DOHH2 (cell line): Measurements from ENCODE around the gene GNAO1.

Experiments used
- H3F3A ChIP-seq: fragments of 200-600 bp; sonication (generic), shearing (Covaris generic); 2 replicates; pipeline ENCODE4 v1.6.0; 2016; ENCODE audit warnings: antibody characterized with exemption, mild to moderate bottlenecking; ENCODE audit not compliant: control insufficient read depth, insufficient read depth
- H3K27ac ChIP-seq: fragments of 200-600 bp; sonication (generic); 2 replicates; pipeline ENCODE4 v1.5.1; 2014; ENCODE audit warnings: low read depth, mild to moderate bottlenecking, low read length, moderate library complexity
- H3K27me3 ChIP-seq: fragments of 200-600 bp; sonication (generic); 2 replicates; pipeline ENCODE4 v1.6.1; 2014; ENCODE audit warnings: mild to moderate bottlenecking, low read length, mixed read lengths; ENCODE audit not compliant: control insufficient read depth
- H3K36me3 ChIP-seq: fragments of 200-600 bp; sonication (generic); 2 replicates; pipeline ENCODE4 v1.6.1; 2014; ENCODE audit warnings: mild to moderate bottlenecking, low read length, moderate library complexity, mixed read lengths; ENCODE audit not compliant: control insufficient read depth
- H3K4me1 ChIP-seq: fragments of 200-600 bp; sonication (generic); 2 replicates; pipeline ENCODE4 v1.6.1; 2014; ENCODE audit warnings: mild to moderate bottlenecking, low read length, mixed read lengths; ENCODE audit not compliant: control insufficient read depth
- H3K4me2 ChIP-seq: fragments of 200-600 bp; sonication (generic); 2 replicates; pipeline ENCODE4 v1.6.0; 2014; ENCODE audit warnings: mild to moderate bottlenecking, low read length, moderate library complexity
- H3K4me3 ChIP-seq: fragments of 200-600 bp; sonication (generic); 2 replicates; pipeline ENCODE4 v1.5.1; 2014; ENCODE audit warnings: mild to moderate bottlenecking, low read length, mixed read lengths
- H3K79me2 ChIP-seq: fragments of 200-600 bp; sonication (generic); 2 replicates; pipeline ENCODE4 v1.6.1; 2014; ENCODE audit warnings: mild to moderate bottlenecking, low read length, mixed read lengths; ENCODE audit not compliant: control insufficient read depth
- H3K9me2 ChIP-seq: fragments of 200-600 bp; sonication (generic); replicated peaks from 2 replicates; pipeline ENCODE4 v1.6.1; 2014; ENCODE audit warnings: mild to moderate bottlenecking, low read length, mixed read lengths; ENCODE audit not compliant: control insufficient read depth
- H3K9me3 ChIP-seq: fragments of 200-600 bp; sonication (generic); 2 replicates; pipeline ENCODE4 v1.6.1; 2014; ENCODE audit warnings: antibody characterized with exemption, low read length, mixed read lengths; ENCODE audit not compliant: control insufficient read depth, insufficient read depth
- H4K20me1 ChIP-seq: fragments of 200-600 bp; sonication (generic); 2 replicates; pipeline ENCODE4 v1.6.0; 2014; ENCODE audit warnings: low read depth, mild to moderate bottlenecking, antibody characterized with exemption, low read length, moderate library complexity; ENCODE audit not compliant: control insufficient read depth, insufficient read depth
- EZH2phosphoT487 ChIP-seq: fragments of 200-600 bp; sonication (generic); IDR thresholded peaks from 2 replicates; pipeline ENCODE4 v1.6.1; 2017; ENCODE audit warnings: borderline replicate concordance, mild to moderate bottlenecking, antibody characterized with exemption, low read length, moderate library complexity, mixed read lengths
- TF ChIP-seq, protein P1 (sequence below): fragments of 200-600 bp; sonication (generic); IDR thresholded peaks from one replicate; pipeline ENCODE4 v1.5.1; 2014; ENCODE audit warnings: antibody characterized with exemption, mild to moderate bottlenecking, low read depth, low read length; ENCODE audit not compliant: poor library complexity, severe bottlenecking

The GNAO1 gene

DNA sequence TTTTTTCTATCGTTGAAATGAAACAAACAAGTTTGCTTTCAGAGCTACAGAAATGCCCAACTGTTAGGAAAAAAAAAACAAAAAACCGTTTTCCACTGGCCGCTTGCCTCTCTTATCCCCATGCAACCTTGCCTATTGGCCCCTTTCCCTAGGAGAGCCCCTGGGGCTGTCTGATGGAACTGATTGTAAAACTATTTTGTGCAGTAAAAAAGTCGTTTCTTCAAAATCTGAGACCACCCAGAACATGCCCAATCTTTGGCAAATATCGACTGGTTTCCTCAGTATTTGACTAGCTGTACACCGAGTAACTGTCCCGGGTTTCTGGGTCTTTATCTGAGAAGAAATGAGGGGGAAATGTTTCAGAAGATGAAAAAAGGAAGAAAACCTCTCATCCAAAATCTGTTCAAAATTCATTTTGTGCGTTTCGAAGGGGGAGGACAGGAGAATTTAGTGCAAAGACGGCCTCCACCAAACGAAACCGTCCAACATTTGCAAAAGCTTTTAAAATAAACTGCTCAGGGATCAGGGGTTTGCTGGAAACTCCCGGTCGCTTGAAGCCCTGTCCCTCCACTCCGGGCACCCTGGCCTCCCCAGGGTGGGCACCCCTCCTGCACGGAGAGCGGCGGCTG, 1.1 kb upstream of the GNAO1 start:
- Histone ChIP-seq H3K27me3 (peaks cover 15% of the 10 kb centered on the region; the same call in 1 of the 2 replicates), H3K27ac (no peak overlapping the region), H3K4me2 (no peak overlapping the region), H3K9me3 (no peaks in the 10 kb centered on the region), H3K79me2 (no peaks in the 10 kb centered on the region), H3K36me3 (no peaks in the 10 kb centered on the region), H3F3A (no peaks in the 10 kb centered on the region), H3K4me3 (no peak overlapping the region), H4K20me1 (no peaks in the 10 kb centered on the region), H3K9me2 (no peaks in the 10 kb centered on the region), H3K4me1 (no peaks in the 10 kb centered on the region)
- TF ChIP-seq, protein P1, sequence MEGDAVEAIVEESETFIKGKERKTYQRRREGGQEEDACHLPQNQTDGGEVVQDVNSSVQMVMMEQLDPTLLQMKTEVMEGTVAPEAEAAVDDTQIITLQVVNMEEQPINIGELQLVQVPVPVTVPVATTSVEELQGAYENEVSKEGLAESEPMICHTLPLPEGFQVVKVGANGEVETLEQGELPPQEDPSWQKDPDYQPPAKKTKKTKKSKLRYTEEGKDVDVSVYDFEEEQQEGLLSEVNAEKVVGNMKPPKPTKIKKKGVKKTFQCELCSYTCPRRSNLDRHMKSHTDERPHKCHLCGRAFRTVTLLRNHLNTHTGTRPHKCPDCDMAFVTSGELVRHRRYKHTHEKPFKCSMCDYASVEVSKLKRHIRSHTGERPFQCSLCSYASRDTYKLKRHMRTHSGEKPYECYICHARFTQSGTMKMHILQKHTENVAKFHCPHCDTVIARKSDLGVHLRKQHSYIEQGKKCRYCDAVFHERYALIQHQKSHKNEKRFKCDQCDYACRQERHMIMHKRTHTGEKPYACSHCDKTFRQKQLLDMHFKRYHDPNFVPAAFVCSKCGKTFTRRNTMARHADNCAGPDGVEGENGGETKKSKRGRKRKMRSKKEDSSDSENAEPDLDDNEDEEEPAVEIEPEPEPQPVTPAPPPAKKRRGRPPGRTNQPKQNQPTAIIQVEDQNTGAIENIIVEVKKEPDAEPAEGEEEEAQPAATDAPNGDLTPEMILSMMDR: no peak
- TF ChIP-seq EZH2phosphoT487: no peak

DNA sequence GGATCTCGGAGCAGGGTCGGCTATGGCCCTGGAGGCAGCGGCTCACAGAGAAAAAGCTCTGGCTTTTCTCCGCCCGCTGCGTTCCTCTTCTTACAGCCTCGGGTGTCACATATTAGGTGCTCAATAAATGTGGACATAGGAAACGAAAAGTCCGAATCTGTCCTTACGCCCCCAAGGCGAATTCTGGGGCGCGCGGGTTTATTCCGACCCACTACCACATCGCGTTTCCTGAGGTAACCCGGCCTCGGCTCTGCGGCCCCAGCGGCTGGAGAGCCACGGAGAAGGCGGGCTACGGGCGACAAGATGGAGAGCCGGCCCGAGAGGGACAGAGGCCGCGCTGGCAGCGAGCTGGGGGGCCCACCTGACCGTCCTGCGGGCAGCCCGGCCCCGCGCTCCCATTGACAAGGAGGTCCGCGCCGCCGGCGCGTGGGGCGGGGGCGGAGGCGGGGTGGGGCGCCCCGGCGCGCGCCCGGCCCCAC, 573 bp upstream of the GNAO1 start:
- Histone ChIP-seq H3K9me3 (no peaks in the 10 kb centered on the region), H3K36me3 (no peaks in the 10 kb centered on the region), H4K20me1 (no peaks in the 10 kb centered on the region), H3K9me2 (no peaks in the 10 kb centered on the region), H3K27me3 (peaks cover 10% of the 10 kb centered on the region; the same call in 1 of the 2 replicates), H3K4me2 (no peak overlapping the region), H3K27ac (no peak overlapping the region), H3K4me3 (no peak overlapping the region), H3K79me2 (no peaks in the 10 kb centered on the region), H3F3A (no peaks in the 10 kb centered on the region), H3K4me1 (no peaks in the 10 kb centered on the region)
- no peak for TF ChIP-seq EZH2phosphoT487
- TF ChIP-seq, protein P1: no peak

DNA sequence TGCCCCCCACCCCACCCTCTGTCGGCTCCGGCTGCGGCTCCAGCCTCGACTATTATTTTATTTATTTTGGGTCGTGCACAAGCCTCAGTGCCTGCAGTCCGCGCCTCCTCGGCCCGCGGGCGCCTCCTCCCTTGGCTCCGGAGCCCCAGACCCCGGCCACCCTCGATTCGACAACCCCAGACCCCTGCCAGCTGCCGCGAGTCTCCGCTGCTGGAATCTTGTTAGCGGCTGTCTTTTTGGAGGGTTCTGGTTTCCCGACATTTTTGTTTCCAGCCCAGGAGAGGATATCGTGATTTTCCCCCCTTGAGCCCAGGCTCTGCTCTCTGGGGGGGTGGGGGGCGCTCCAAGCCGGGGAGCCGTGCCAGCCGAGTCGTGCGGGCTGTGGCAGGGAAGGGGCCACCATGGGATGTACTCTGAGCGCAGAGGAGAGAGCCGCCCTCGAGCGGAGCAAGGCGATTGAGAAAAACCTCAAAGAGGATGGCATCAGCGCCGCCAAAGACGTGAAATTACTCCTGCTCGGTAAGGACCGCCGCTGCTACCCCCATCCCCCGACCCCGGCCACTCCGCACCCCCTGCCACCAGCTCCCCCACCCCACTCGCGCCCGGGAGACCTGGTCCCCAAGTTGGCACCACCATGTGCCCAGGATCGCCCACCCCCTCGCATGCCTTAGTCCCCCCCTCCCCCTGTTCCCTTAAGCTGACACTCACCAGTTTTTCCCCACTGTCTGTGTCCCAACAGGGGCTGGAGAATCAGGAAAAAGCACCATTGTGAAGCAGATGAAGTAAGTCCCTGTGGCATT, 746 bp downstream of the GNAO1 start:
- no peaks in the 10 kb centered on the region for H3K4me1 ChIP-seq
- no peaks in the 10 kb centered on the region for H3K36me3 ChIP-seq
- H3K27me3 ChIP-seq: peaks cover 7% of the 10 kb centered on the region; the same call in 1 of the 2 replicates
- no peaks in the 10 kb centered on the region for H4K20me1 ChIP-seq
- no peak overlapping the region for H3K4me3 ChIP-seq
- H3K9me3 ChIP-seq: no peaks in the 10 kb centered on the region
- H3K27ac ChIP-seq: no peak overlapping the region
- no peaks in the 10 kb centered on the region for H3K9me2 ChIP-seq
- no peaks in the 10 kb centered on the region for H3F3A ChIP-seq
- TF ChIP-seq, protein P1: no peak
- no peak for TF ChIP-seq EZH2phosphoT487
- no peaks in the 10 kb centered on the region for H3K79me2 ChIP-seq
- H3K4me2 ChIP-seq: no peak overlapping the region
